ENCODE measurements around the gene TUBG1. TPM values are rescaled to one million over a fixed set of nuclear protein-coding genes. Genes with fewer than 3 reads are reported as not detected.
"Not testable (repeated sequence)": the region's sequence is repeated elsewhere in the genome, so short reads cannot be mapped to it uniquely, and the experiment has no call there.

TUBG1 gene
- total and polyA plus RNA-seq, 10 donors: 9.5 to 33.8 (median 22.9) TPM

- Histone ChIP-seq H3K36me3 (peaks cover 0 to 33% (median 31%) of the 10 kb centered on the region in 6 donors), H3K27me3 (replicated peaks in 1 of 7) (no peaks in the 10 kb centered on the region), H3K9me3 (no peaks in the 10 kb centered on the region), H3K27ac (peak overlapping the region in 3 of 8 donors; percentile 17 to 39 (median 35)), H3K4me1 (peaks cover 0 to 18% (median 10%) of the 10 kb centered on the region in 6 donors), H3K4me3 (no peak overlapping the region)
- DNase-seq: no peak
- intact Hi-C loops (cut with DNase I; ENCODE audit: low total_unique reads): no loop called here
- WGBS, 5 donors: 47 to 78% (median 68%) methylated on average over 4 of the region's 4 CpGs
- no peak for TF ChIP-seq POLR2AphosphoS5 (IDR thresholded peaks at IDR 0.05)
- no peak for TF ChIP-seq CTCF (IDR thresholded peaks at IDR 0.05 in 8 of 11, conservative IDR thresholded peaks at IDR 0.05 in 3 of 11)
- no peak for TF ChIP-seq POLR2A (IDR thresholded peaks at IDR 0.05)
Measured at GRCh38 chr17:42617956-42618431, 8.5 kb downstream of the TUBG1 start.

DNA sequence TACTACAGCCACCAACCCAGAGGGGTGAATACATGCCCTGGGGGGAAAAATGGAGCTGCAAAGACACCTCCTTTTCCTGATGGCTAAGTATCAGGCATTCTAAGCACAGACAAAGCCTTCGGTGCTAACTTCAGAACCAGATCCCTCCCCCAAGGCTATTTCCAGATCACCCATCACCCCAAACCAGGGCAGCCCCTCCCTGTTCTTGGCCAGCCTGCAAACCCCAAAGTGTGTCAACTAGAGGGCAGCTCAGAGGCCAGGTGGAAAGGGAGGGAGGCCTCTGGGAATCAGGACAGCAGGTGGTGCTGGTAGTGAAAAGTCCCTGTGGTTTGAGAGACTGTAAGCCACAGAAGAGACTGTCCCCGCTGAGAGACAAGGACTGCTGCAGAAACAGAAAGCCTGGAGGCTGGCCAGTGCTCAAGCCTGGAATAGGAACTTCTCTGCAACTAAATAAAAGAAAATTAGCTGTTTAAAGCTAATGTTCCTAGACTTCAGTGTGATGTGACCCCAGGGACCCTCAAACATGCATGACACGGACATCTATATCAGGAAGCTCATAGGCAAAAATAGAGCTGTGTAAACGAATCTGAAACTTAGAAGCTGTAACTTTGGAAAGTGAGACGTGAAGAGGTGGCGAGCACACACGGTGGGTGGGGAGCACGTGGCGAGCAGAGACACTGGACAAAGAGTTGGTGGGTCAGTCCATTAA, 9.1 kb downstream of the TUBG1 start:
- 37 to 51% (median 44%) methylated on average over 9 of the region's 9 CpGs for WGBS, 5 donors
- Histone ChIP-seq H3K4me3 (no peak overlapping the region), H3K36me3 (peaks cover 0 to 27% (median 26%) of the 10 kb centered on the region in 6 donors), H3K27ac (peak overlapping the region in 3 of 8 donors; percentile 17 to 39 (median 35)), H3K27me3 (replicated peaks in 1 of 7) (no peaks in the 10 kb centered on the region), H3K4me1 (peaks cover 0 to 18% (median 10%) of the 10 kb centered on the region in 6 donors), H3K9me3 (no peaks in the 10 kb centered on the region)
- intact Hi-C loops (cut with DNase I; ENCODE audit: low total_unique reads): no loop called here
- DNase-seq: no peak
- TF ChIP-seq POLR2AphosphoS5 (IDR thresholded peaks at IDR 0.05) (peak in 1 of 3 donors; percentile 35), POLR2A (IDR thresholded peaks at IDR 0.05) (no peak), CTCF (IDR thresholded peaks at IDR 0.05 in 8 of 11, conservative IDR thresholded peaks at IDR 0.05 in 3 of 11) (no peak)

DNA sequence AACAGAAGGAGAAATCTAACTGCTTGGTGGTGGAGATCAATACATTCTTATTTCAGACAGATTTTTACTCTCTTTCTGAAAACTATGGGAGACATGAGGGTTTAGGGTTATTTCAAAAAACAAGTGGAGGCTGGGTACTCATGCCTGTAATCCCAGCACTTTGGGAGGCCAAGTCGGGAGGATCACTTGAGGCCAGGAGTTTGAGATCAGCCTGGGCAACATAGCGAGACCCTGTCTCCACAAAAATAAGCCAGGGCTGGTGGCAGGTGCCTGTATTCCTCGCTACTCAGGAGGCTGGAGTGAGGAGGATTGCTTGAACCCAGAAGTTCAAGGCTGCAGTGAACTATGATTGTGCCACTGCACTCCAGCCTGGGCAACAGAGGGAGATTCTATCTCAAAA, 12.5 kb downstream of the TUBG1 start:
- H3K9me3 ChIP-seq; H3K36me3 ChIP-seq; DNase-seq; H3K27ac ChIP-seq; intact Hi-C loops (cut with DNase I; ENCODE audit: low total_unique reads); H3K27me3 ChIP-seq (replicated peaks in 1 of 7); H3K4me3 ChIP-seq: not testable (repeated sequence)
- 85 to 98% (median 93%) methylated on average over 3 of the region's 3 CpGs for WGBS, 5 donors
- peaks cover 0 to 22% (median 10%) of the 10 kb centered on the region in 6 donors for H3K4me1 ChIP-seq

- Histone ChIP-seq H3K36me3 (no peaks in the 10 kb centered on the region), H3K27ac (peak overlapping the region in 2 of 8 donors; percentile 62 to 68), H3K9me3 (no peaks in the 10 kb centered on the region), H3K4me1 (peaks cover 0 to 15% (median 8%) of the 10 kb centered on the region in 6 donors), H3K27me3 (replicated peaks in 1 of 7) (no peaks in the 10 kb centered on the region), H3K4me3 (no peak overlapping the region)
- DNase-seq: no peak
- WGBS, 5 donors: 88 to 97% (median 93%) methylated on average over 2 of the region's 2 CpGs
- TF ChIP-seq CTCF (IDR thresholded peaks at IDR 0.05 in 8 of 11, conservative IDR thresholded peaks at IDR 0.05 in 3 of 11) (no peak), POLR2A (IDR thresholded peaks at IDR 0.05) (no peak), POLR2AphosphoS5 (IDR thresholded peaks at IDR 0.05) (no peak)
- intact Hi-C loops (cut with DNase I; ENCODE audit: low total_unique reads): no loop called here
Measured at GRCh38 chr17:42623271-42623670, 13.8 kb downstream of the TUBG1 start.

Data from spleen (tissue), 11 donors.